ENCODE results near the gene CHCHD10. TPM values are rescaled to one million over a fixed set of nuclear protein-coding genes. Genes with fewer than 3 reads are reported as not detected.

Gene CHCHD10
- total RNA-seq, 2 experiments from 2014 or later: 197 to 212 TPM

DNA sequence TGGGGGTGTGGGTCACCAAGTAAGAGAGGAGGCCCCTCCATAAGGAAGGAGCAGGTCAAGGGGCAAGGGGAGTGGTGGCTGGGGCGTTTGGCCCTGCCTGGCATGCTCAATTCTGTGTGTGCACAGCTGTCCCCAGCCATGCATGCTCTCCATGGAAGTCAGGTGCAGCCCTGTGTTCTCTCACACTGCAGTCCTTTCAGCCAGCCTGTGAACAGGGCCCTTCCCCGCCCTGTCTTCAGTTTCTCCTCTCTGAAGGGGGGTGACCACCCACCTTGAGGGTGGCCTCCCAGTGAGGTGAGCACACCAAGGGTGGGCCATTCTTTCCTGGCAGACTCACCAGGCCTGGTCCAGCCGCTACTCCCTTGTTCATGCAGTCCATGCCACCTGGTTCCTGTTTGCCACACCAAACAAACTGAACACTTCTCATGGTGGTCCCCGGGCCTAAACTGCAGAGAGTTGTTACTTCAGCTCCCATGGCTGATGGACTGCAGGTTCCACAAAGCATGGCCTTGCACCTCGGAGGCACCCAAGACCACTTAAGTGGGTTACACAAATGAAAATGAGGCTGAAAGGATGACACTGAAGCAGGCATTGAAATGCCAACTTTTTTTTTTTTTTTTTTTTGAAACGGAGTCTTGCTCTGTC is 1.7 kb upstream of the CHCHD10 start:
- H3K4me1 Mint-ChIP-seq (ENCODE audit: low read depth): peaks cover 27% of the 10 kb centered on the region
- intact Hi-C loops (cut with micrococcal nuclease): loop anchor here (5.0 kb wide), 1 partner anchor 78 kb away; no protein-coding TSS in a partner anchor
- H3K36me3 Mint-ChIP-seq (ENCODE audit: low read depth): peaks cover 15% of the 10 kb centered on the region
- DNase-seq (no peak), ATAC-seq (no peak)
- H3K4me3 Mint-ChIP-seq: no peak overlapping the region
- H3K9me3 Mint-ChIP-seq: no peaks in the 10 kb centered on the region
- ChIA-PET POLR2A (interaction anchor here (2.1 to 2.3 kb wide), 2 partner anchors 8 to 20 kb away, joined by 7 to 9 read pairs; no protein-coding TSS in a partner anchor), CTCF (interaction anchor here (0.9 to 5.4 kb wide), 8 partner anchors 8 to 89 kb away, joined by 3 to 48 read pairs (median 3); partner anchors contain the start of genes SLC2A11 and ZNF70)
- TF ChIP-seq, protein P1, sequence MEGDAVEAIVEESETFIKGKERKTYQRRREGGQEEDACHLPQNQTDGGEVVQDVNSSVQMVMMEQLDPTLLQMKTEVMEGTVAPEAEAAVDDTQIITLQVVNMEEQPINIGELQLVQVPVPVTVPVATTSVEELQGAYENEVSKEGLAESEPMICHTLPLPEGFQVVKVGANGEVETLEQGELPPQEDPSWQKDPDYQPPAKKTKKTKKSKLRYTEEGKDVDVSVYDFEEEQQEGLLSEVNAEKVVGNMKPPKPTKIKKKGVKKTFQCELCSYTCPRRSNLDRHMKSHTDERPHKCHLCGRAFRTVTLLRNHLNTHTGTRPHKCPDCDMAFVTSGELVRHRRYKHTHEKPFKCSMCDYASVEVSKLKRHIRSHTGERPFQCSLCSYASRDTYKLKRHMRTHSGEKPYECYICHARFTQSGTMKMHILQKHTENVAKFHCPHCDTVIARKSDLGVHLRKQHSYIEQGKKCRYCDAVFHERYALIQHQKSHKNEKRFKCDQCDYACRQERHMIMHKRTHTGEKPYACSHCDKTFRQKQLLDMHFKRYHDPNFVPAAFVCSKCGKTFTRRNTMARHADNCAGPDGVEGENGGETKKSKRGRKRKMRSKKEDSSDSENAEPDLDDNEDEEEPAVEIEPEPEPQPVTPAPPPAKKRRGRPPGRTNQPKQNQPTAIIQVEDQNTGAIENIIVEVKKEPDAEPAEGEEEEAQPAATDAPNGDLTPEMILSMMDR (IDR thresholded peaks at IDR 0.05): no peak
- no peaks in the 10 kb centered on the region for H3K27me3 Mint-ChIP-seq
- no peak overlapping the region for H3K27ac Mint-ChIP-seq

DNA sequence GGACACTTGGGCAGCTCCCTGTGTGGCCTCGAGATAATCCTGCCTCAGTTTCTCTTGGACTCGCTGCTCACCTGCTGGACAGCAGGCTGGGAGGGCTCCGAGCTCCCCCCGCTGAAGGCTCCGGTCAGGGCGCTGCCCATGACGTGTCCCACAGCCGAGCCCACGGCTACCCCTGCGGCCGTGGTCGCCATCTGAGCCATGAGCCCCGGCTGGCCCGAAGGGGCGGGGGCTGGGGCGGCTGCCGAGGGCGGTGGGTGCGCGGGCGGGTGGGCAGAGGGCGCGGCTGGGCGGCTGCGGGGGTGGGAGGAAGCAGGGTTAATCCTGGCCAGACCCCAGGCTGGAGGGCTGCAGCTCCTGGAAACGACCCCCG is 484 bp downstream of the CHCHD10 start:
- H3K4me1 Mint-ChIP-seq (ENCODE audit: low read depth): peaks cover 45% of the 10 kb centered on the region
- H3K36me3 Mint-ChIP-seq (ENCODE audit: low read depth): peaks cover 20% of the 10 kb centered on the region
- no peaks in the 10 kb centered on the region for H3K9me3 Mint-ChIP-seq
- POLR2A ChIA-PET: interaction anchor here (0.5 to 2.3 kb wide), 15 partner anchors 10 to 387 kb away, joined by 3 to 11 read pairs (median 3); partner anchors contain the start of gene ZNF70
- CTCF ChIA-PET: interaction anchor here (0.6 to 5.4 kb wide), 7 partner anchors 14 to 174 kb away, joined by 3 to 48 read pairs (median 3); partner anchors contain the start of gene MIF
- ATAC-seq: no peak
- H3K27ac Mint-ChIP-seq: peak overlapping the region; percentile 81
- no peaks in the 10 kb centered on the region for H3K27me3 Mint-ChIP-seq
- TF ChIP-seq, protein P1 (IDR thresholded peaks at IDR 0.05): no peak
- intact Hi-C loops (cut with micrococcal nuclease): loop anchor here (5.0 kb wide), 1 partner anchor 80 kb away; no protein-coding TSS in a partner anchor
- H3K4me3 Mint-ChIP-seq: peak overlapping the region; percentile 81
- DNase-seq: no peak

DNA sequence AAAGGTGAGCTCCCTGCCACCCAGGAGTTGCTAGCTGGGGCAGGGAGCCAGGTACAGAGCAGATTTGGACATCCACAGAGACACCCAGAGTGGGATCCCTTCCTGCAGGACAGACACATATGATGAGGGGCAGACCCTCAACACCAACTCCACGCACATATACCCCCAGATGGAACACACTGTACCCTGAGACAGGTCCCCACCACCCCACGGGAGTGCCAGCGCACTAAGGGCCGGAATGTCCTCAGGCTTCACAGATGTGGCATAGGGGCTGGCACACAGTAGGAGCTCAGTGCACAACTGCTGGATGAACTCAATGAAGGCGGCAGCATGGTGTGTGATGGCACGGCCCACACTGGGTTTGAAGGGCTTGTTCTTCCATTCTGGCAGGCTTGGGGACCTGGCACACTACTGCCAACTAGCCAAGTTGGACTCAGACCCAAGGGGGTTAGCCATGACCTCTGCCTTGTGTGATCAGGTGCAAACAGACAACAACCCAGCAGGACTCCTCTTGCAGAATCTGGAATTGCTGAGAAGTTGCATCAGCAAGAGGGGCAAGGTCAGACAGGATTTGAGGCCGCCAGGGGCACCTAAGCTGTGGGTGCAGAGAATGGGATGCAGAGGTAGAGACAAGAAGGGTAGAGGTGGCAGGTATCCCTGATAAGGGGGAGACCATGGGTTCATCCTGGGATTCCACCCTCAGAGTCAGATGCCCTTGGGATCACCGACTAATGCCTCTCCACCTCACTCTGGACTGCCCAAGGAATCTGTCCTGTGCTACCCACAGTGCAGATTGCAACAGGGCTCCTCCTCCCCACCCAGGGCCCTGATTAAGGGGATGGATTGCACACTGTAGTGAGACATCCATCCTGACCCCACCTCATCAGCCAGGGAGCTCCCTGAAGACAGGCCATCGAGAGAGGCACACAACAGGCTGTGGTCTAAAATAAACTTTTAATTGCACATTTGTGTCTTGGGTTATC is 2.6 kb downstream of the CHCHD10 start:
- DNase-seq: no peak
- H3K4me3 Mint-ChIP-seq: peak overlapping the region; percentile 45
- H3K9me3 Mint-ChIP-seq: no peaks in the 10 kb centered on the region
- CTCF ChIA-PET: interaction anchor here (0.9 to 1.9 kb wide), 5 partner anchors 12 to 138 kb away, joined by 3 to 7 read pairs (median 3); no protein-coding TSS in a partner anchor
- H3K36me3 Mint-ChIP-seq (ENCODE audit: low read depth): peaks cover 20% of the 10 kb centered on the region
- peaks cover 35% of the 10 kb centered on the region for H3K4me1 Mint-ChIP-seq (ENCODE audit: low read depth)
- H3K27me3 Mint-ChIP-seq: no peaks in the 10 kb centered on the region
- TF ChIP-seq, protein P1 (IDR thresholded peaks at IDR 0.05): no peak
- ATAC-seq: no peak
- H3K27ac Mint-ChIP-seq: peak overlapping the region; percentile 50
- intact Hi-C loops (cut with micrococcal nuclease): loop anchor here (5.0 kb wide), 1 partner anchor 82 kb away; no protein-coding TSS in a partner anchor
- POLR2A ChIA-PET: interaction anchor here (0.5 to 2.2 kb wide), 5 partner anchors 13 to 1125 kb away, joined by 3 to 6 read pairs (median 4); no protein-coding TSS in a partner anchor

DNA sequence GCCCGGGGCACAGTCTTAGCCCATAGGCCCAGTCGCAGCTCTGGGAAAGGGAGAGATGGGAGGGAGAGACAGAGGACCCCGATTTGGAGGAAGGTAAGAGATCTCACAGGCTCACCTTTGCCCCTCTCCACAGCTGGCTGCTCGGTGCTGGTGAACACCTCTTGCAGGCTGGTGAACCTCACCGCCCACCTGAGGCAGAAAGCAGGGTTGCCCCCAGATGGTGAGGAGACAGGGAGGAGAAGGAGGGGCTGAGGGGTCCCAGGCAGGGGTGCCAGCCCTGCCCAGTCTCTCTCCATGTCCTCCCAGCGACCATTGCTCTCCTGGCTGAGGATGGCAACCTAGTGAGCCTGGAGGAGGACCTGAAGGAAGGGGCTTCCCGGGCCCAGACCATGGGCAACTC is 3.8 kb downstream of the CHCHD10 start:
- DNase-seq (peak; percentile 26), ATAC-seq (no peak)
- intact Hi-C loops (cut with micrococcal nuclease): no loop called here
- peaks cover 35% of the 10 kb centered on the region for H3K4me1 Mint-ChIP-seq (ENCODE audit: low read depth)
- H3K27ac Mint-ChIP-seq: peak overlapping the region; percentile 82
- POLR2A ChIA-PET: interaction anchor here (0.6 to 2.7 kb wide), 7 partner anchors 9 to 70 kb away, joined by 3 to 19 read pairs (median 5); partner anchors contain the start of gene ZNF70
- TF ChIP-seq, protein P1 (IDR thresholded peaks at IDR 0.05): no peak
- no peaks in the 10 kb centered on the region for H3K9me3 Mint-ChIP-seq
- H3K27me3 Mint-ChIP-seq: no peaks in the 10 kb centered on the region
- peak overlapping the region; percentile 68 for H3K4me3 Mint-ChIP-seq
- CTCF ChIA-PET: interaction anchor here (1.0 kb wide), 1 partner anchor 86 kb away, joined by 3 read pairs; no protein-coding TSS in a partner anchor
- H3K36me3 Mint-ChIP-seq (ENCODE audit: low read depth): peaks cover 20% of the 10 kb centered on the region
